ENCODE measurements around the gene ECE1.

Gene ECE1

DNA sequence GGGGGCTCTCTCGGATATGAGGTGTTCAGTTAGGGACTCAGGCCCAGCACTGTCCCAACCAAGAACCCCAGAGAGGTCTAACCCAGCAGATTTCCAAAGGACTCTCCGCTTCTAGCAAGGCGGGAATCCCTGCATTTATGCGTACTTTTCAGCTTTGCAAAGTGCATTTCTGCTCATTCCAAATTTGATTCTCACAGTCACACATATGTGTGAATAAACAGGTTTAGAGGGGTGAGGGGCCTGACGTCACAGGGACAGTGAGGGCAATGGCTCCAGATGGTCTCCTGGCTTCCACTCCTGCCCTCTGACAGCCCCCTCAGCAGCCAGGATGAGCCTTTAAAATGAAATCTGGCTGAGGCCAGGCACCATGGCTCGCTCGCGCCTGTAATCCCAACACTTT lies 921 bp upstream of the ECE1 start:
- Histone ChIP-seq H3K4me2 (ENCODE audit: low read length) (peak overlapping the region; percentile 63; the same call in 1 of the 2 replicates), H3K79me2 (ENCODE audit: insufficient read depth, low read length) (no peaks in the 10 kb centered on the region), H3K27me3 (ENCODE audit: insufficient read depth, low read length) (no peaks in the 10 kb centered on the region), H3K9me2 (ENCODE audit: low read depth, low read length) (no peaks in the 10 kb centered on the region), H3K9ac (ENCODE audit: low read length) (no peak overlapping the region), H4K20me1 (ENCODE audit: insufficient read depth, low read length) (no peaks in the 10 kb centered on the region), H3K9me3 (ENCODE audit: low read length) (no peaks in the 10 kb centered on the region), H3F3A (ENCODE audit: insufficient read depth, low read length) (peaks cover 14% of the 10 kb centered on the region; the same call in 1 of the 2 replicates), H3K4me1 (ENCODE audit: insufficient read depth, low read length, severe bottlenecking) (peaks cover 59% of the 10 kb centered on the region), H2AFZ (ENCODE audit: low read length) (no peak overlapping the region), H3K27ac (ENCODE audit: low read depth, low read length, poor library complexity, severe bottlenecking) (no peak overlapping the region), H3K36me3 (ENCODE audit: insufficient read depth, low read length) (no peaks in the 10 kb centered on the region), H3K4me3 (ENCODE audit: low read depth, low read length, poor library complexity, severe bottlenecking) (no peak overlapping the region)
- TF ChIP-seq, protein P1, sequence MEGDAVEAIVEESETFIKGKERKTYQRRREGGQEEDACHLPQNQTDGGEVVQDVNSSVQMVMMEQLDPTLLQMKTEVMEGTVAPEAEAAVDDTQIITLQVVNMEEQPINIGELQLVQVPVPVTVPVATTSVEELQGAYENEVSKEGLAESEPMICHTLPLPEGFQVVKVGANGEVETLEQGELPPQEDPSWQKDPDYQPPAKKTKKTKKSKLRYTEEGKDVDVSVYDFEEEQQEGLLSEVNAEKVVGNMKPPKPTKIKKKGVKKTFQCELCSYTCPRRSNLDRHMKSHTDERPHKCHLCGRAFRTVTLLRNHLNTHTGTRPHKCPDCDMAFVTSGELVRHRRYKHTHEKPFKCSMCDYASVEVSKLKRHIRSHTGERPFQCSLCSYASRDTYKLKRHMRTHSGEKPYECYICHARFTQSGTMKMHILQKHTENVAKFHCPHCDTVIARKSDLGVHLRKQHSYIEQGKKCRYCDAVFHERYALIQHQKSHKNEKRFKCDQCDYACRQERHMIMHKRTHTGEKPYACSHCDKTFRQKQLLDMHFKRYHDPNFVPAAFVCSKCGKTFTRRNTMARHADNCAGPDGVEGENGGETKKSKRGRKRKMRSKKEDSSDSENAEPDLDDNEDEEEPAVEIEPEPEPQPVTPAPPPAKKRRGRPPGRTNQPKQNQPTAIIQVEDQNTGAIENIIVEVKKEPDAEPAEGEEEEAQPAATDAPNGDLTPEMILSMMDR (IDR thresholded peaks at IDR 0.05; ENCODE audit: low read length), result no peak
- no peak for TF ChIP-seq EZH2 (IDR thresholded peaks at IDR 0.05; ENCODE audit: borderline replicate concordance, low read length)

DNA sequence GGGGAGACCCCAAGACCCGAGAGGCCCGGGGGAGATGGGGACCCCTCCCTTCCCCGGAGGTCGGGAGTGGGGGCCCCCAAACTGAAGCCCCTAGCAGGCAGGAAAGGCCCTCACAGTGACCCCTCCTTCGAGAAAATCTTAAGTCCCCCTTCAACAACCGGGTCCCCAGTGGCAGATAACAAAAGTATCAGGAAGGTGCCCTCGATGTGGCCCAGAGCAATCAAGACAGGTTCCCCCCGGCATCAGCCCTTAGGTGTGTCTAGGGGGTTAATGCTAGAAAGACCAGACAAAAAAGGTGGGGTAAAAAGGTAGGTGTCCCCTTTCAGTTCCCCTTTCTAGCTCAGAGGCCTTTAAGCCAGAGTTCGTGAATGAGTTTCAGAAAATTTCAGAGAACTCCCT lies 282 bp upstream of the ECE1 start:
- peak overlapping the region; percentile 63 for H3K4me2 ChIP-seq (ENCODE audit: low read length)
- no peaks in the 10 kb centered on the region for H3K79me2 ChIP-seq (ENCODE audit: insufficient read depth, low read length)
- H3K36me3 ChIP-seq (ENCODE audit: insufficient read depth, low read length), result no peaks in the 10 kb centered on the region
- no peaks in the 10 kb centered on the region for H4K20me1 ChIP-seq (ENCODE audit: insufficient read depth, low read length)
- no peak for TF ChIP-seq EZH2 (IDR thresholded peaks at IDR 0.05; ENCODE audit: borderline replicate concordance, low read length)
- TF ChIP-seq, protein P1 (IDR thresholded peaks at IDR 0.05; ENCODE audit: low read length), result no peak
- H3F3A ChIP-seq (ENCODE audit: insufficient read depth, low read length), result peaks cover 14% of the 10 kb centered on the region; the same call in 1 of the 2 replicates
- H3K27me3 ChIP-seq (ENCODE audit: insufficient read depth, low read length), result no peaks in the 10 kb centered on the region
- peak overlapping the region; percentile 18; the same call in 1 of the 2 replicates for H3K9ac ChIP-seq (ENCODE audit: low read length)
- no peak overlapping the region for H3K27ac ChIP-seq (ENCODE audit: low read depth, low read length, poor library complexity, severe bottlenecking)
- peaks cover 52% of the 10 kb centered on the region for H3K4me1 ChIP-seq (ENCODE audit: insufficient read depth, low read length, severe bottlenecking)
- H3K9me3 ChIP-seq (ENCODE audit: low read length), result no peaks in the 10 kb centered on the region
- peak overlapping the region; percentile 53 for H3K4me3 ChIP-seq (ENCODE audit: low read depth, low read length, poor library complexity, severe bottlenecking)
- H3K9me2 ChIP-seq (ENCODE audit: low read depth, low read length), result no peaks in the 10 kb centered on the region
- no peak overlapping the region for H2AFZ ChIP-seq (ENCODE audit: low read length)

DNA sequence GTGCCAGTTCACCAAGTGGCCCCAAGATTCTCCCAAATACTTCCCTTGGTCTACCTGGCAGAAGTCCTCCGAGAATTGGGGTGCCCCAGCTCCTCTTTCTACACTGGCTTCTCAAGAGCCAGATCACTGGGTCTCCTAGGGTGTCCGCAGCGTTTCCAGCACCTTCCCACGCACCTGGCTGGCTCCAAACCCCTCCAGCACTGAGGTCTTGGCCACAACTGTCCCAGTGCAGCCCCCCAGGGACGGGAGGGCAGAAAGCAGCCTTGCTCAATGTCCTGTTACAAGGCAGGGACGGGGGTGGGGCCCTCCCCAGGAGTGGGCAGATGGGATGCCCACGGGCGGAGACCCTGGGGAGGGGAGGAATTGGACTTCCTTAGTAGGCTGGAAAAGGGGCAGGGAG lies 1.1 kb downstream of the ECE1 start:
- Histone ChIP-seq H3K4me1 (ENCODE audit: insufficient read depth, low read length, severe bottlenecking) (peaks cover 46% of the 10 kb centered on the region), H3F3A (ENCODE audit: insufficient read depth, low read length) (peaks cover 8% of the 10 kb centered on the region; the same call in 1 of the 2 replicates), H3K4me2 (ENCODE audit: low read length) (no peak overlapping the region), H3K27ac (ENCODE audit: low read depth, low read length, poor library complexity, severe bottlenecking) (no peak overlapping the region), H2AFZ (ENCODE audit: low read length) (no peak overlapping the region), H3K9me2 (ENCODE audit: low read depth, low read length) (no peaks in the 10 kb centered on the region), H3K36me3 (ENCODE audit: insufficient read depth, low read length) (no peaks in the 10 kb centered on the region), H4K20me1 (ENCODE audit: insufficient read depth, low read length) (no peaks in the 10 kb centered on the region), H3K9me3 (ENCODE audit: low read length) (no peaks in the 10 kb centered on the region), H3K27me3 (ENCODE audit: insufficient read depth, low read length) (no peaks in the 10 kb centered on the region), H3K79me2 (ENCODE audit: insufficient read depth, low read length) (no peaks in the 10 kb centered on the region), H3K4me3 (ENCODE audit: low read depth, low read length, poor library complexity, severe bottlenecking) (no peak overlapping the region), H3K9ac (ENCODE audit: low read length) (no peak overlapping the region)
- TF ChIP-seq EZH2 (IDR thresholded peaks at IDR 0.05; ENCODE audit: borderline replicate concordance, low read length), result no peak
- TF ChIP-seq, protein P1 (IDR thresholded peaks at IDR 0.05; ENCODE audit: low read length), result no peak
